NCI-H345 treated with DMSO at 0.1 percent for 48 hours (cell line): Measurements from ENCODE around the gene SERPIND1.
"Not testable (repeated sequence)": the region's sequence is repeated elsewhere in the genome, so short reads cannot be mapped to it uniquely, and the experiment has no call there.

Source experiments
- DNase-seq: peaks from one replicate; lab custom pipeline; 2025; ENCODE audit not compliant: unreplicated experiment; lab: John Stamatoyannopoulos, UW

SERPIND1 gene

DNA sequence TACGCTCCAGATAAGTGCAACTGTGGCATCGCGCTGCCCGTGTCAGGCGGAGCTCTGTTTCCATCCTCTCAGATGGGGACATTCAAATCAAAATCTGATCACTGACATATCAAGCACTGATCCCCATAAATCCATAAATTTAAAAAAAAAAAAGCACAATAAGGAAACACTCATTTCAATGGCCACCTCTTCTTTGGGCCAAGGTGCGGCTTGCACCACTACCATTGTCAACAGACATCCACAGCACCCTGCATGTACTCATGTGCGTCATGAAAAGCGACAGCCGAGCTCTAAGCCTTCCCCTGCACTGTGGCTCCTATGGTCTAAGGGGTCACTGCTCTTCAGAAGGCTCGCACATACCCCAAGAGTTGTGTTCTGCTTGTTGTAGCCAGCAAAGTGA, 26.7 kb upstream of the SERPIND1 start:
- no peak for DNase-seq

DNA sequence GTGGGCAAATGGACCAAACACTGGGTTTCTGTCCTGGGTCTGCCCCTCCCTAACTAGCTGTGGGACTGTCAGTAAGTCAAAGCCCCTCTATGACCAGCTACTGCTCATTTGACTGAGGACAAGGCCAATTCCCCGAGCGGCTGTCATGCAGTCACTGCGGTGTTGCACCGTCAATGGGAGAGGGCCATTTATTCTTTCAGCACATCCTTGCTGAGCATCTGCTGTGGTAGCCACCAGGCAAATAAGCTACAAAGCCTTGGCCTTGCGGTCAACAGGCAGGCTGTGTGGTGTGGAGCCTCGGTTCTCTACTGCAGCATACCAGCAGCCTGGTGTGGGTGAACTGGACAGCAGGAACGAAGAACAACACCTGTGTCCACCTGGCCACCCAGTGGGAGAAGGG, 25.8 kb upstream of the SERPIND1 start:
- no peak for DNase-seq

DNA sequence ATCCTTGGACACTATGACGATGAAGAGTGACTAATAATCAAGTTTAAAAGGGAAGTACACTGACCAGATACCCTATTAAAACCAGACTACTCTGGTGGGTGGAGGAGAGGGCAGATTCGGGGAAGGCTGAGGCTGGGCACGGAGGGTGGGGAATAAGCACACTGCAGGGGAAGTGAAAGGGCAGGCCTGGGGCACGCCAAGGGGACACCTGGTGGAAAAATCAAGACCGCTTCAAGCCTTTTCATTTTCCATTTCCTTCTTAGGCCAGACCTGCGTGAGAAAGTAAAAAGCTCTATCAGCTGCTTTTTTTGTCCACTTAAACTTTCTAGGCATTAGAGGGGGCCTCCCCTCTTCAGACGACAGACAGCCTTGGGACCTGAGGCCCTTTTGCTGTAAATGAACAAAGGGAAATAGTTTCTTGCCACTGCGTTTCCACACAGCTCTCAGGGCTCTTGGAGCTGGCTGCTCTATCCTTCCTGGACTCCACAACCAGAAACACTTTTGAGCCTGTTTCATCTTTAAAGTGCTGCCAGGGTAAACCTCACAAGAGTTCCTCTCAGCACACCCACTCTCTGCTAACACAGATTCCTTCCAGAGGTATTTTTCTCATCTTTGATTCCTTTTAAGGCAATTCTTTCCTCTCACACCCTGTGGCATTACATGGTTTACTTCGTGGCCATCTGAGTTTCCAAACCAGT, 25.0 kb upstream of the SERPIND1 start:
- DNase-seq = no peak

DNA sequence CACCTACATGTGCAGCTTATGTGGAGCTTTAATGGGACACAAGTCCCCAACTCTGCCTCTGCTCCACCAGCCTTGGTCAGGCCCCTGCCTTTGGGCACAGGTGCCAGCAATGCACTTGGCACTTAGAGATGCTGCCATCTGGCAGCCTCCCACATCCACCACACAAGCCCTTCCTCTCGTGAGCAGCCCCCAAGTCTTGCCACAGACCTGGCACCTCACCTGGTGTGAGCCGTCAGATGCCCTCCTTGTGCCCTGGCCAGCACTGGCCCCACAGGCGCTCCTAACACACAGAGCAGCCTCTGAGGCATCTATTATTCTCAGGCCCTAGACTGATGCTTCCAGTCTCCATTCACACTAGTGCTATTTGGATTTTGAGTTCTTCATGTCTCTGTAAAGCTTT, 24.5 kb upstream of the SERPIND1 start:
- no peak for DNase-seq

DNA sequence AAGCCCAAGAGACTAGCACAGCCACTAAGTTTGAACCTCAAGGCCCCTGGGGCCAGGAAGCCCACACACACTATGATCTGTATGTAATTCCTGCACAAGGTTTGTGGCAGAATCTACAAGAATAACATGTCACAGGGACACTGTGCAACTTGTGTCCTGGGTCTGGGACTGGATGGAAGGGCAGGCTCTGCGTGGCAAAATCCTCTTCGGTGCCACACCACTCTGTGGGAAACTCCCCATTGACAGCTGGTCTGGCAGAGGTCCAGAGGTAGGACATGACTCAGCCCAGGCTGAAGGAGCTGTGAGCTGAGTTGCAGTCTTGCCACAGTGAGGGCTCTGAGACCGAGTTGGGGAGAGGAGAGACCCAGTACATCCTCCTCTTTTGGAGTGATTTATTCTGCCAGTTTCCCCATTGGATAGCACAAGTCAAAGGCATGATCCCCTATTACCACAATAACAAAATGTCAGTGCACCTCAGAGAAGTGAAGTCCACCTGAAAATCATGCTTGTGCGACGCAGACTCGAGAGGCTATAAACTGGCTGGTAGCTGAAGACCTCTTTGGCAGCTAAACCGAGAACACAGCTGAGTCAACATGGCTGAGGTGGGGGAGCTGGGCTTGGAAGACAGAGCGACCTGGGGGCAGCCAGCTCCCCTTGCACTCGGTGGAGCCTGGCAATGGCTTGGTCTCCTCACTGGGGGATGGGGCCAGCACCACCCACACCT, 23.3 kb upstream of the SERPIND1 start:
- no peak for DNase-seq

DNA sequence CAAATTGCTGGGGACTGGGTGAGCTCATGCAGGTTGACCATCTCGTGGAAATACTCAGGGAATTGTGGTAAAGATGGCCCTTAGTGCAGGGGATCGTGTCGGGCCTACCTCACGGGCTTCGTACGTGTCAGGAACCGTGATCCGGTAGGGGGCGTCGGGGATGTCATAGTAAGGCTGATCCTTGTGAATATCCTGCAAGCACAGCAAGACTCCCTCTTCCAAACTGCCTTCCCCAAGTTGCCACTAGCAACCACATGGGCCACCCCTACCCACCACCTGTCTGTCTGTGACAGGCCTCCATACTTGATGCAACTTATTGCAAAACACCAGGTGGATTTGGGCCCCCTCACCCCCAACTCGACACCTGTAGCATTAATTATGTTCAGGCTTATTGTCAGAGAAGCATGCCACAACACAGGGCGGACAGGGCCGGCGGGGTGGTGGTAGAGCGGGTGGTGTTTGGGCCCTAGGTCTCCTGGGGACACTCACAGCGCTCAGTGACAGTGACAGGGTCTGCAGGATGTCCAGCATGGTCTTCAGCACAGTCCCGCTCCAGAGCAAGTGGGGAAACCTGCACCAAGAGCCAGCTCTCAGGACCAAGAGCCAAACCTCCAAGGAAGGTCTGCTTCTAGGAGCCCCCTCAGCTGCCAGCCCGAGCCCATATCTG, 22.6 kb upstream of the SERPIND1 start:
- no peak for DNase-seq

DNA sequence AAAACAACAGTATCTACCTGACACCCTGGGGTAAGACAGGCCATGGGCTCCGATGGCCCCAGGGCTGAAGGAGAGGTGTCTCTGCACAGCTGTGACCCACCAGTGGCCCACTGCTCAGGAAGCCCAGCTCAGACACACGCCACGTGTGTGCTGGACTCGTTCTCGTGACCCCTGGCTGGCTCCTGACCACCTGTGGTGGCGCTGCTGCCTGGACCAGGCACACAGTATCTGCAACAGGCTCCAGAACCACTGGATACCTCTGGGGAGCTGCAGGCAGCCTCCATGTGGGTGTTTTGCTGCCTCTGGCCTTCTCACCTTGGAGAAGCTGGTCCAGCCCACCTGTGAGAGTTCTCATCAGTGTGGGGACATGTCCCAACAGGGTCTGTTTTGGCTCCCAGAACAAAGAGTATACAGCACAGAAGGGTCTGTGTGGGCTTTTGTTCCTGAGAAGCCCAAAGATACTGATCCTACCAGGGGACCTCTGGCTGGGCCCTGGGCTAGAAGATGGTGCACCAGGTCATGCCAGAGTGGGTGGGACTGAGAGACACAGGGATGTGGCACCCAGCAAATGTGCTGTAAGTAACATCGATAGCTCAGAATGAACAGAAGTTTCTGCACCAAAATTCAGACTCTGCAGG, 21.7 kb upstream of the SERPIND1 start:
- DNase-seq = no peak

DNA sequence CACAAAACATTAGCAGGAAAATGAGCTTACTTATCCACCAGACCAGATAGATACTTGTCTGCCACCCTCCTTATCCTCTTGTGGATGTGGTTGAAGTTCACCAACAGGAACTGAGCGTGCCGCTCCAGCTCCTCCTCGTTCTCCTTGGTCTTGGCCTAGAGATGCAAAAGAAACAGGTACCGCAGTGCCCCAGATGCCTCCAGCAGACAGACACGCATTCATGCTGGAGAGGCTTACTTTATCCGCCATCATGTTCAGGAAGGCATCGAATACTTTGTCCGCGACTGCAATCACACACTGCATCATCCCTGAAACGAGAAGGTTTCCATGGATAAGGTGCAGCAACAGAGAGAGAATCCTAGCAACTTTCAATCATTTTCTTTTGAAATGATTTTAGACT, 21.0 kb upstream of the SERPIND1 start:
- no peak for DNase-seq

DNA sequence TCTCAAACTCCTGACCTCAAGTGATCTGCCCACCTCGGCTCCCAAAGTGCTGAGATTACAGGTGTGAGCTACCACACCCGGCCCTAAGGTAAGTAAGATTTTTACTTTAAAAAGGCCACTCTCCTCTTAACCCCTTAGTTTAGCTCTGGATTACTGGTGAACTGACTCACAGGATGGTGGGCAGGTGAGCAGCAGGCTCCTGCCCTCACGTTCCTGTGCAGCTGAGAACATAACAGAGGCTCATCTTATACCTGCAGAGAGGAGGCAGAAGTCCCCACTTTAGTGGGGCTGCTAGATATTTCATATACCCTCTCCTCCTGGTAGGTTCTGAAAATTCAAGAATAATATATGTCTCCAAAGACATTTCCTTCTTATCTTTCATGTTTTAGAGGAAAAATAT, 17.1 kb upstream of the SERPIND1 start:
- no peak for DNase-seq

DNA sequence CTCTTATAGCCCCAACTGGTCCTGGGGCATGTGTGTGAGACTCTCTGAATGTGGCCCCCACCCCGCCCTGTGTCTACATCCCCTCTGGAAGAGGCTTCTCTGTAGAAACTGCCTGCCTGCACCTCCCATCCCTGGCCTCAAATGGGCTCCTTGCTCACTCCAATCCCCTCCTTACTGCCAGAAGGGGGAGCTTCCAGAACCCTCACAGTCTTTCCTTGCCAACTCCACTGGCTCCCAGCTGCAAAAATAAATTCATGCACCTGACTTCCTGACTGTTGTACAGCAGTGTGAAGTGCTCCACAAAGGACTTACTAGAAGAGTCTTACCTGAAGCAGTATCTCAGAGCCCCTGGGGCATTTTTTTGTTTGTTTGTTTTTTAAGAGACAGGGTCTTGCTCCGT, 15.2 kb upstream of the SERPIND1 start:
- no peak for DNase-seq

DNA sequence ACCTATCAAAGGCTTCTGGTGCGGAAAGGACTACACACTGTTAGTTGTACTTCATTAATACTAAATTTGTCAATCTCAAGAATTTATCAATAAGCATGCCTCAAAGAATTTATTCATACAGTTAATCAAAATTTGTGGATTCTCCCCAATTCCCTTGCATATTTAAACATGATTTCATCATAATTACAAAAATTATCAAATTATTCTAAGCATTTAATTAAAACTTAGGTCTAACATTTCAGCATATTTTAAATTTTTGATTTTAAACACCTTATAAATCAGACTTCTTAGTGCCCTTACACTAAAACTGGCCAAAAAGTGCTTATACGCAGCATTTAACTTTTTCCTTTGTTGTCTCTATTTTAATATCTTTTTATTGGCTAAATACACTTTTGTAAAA, 13.8 kb upstream of the SERPIND1 start:
- no peak for DNase-seq

DNA sequence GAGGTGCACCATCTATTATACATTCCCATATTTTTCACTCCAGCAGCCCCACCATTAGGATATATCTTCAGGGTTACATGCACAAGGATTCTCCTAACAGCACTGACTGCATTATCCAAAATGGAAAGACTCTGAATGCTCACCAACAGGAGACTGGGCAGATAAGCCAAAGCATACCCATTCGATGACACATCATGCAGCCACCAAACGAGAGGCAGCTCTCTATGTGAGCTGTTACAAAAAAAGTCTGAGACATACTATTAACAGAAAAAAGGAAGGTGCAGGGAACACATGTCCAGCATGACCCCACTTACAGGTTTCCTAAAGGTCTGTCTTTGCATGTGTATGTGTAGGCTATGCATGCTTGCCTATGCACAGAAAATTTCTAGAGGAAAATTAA, 12.4 kb upstream of the SERPIND1 start:
- DNase-seq = no peak

DNA sequence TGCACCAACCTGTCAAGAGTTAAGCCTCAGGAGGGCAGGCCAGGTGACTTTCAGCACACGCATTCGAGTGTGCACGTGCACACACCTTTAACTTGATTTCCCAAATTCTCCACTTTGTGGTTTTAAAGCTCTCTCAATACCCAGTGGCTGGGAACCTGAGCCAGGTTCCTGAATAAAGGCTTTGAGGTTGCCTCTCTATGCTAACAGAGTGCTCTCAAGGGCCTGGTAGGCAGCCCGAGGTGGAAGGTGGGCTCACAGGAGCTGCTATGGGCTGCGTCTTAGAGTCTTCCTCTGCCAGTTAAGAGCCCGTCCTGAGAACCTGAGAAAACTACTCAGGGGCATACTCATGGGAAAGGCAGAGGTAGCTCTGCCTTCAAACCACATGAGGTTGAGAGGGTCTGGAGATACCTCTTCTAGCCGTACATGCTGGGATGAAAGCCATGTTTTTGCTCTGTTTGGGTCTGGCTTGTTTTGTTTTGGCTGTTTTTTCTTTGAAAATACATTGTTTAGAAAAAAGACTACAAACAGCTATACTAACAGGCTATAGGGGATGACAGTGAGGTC, 11.6 kb upstream of the SERPIND1 start:
- no peak for DNase-seq

DNA sequence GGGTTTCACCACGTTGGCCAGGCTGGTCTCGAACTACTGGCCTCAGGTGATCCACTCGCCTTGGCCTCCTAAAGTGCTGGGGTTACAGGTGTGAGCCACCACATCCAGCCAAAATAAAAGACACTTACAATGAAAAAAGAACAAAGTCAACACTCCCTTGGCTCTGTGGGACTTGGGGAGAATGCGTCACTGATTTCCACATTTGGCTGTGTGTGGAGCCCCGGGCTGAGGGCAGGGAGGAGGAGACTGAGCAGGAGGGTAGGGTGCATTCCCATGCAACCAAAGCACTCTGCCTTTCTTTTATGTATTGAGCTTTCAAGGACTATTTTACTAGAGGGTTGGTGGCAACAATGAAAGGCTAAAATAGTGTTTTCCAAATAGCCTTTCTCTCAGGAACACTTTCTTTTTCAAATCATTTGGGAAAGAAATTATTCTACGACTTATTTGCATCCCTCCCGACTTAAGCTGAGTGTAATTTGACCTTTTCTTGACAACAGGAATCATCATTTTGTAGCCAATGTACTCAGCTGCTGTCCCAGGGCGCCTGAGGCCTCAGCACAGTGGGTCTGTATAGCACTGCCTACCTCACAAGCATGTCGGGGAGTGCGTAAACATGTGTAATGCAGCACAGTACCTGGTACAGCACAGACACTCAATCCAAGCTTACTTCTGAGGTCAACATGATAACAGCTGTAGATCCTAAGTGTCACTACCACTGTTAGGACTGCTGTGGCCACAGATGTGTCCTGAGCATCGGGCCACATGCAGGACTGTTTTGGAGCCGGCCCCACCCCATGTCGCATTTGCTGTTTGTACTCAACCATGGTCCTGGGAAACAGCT, 10.1 kb upstream of the SERPIND1 start:
- no peak for DNase-seq

DNA sequence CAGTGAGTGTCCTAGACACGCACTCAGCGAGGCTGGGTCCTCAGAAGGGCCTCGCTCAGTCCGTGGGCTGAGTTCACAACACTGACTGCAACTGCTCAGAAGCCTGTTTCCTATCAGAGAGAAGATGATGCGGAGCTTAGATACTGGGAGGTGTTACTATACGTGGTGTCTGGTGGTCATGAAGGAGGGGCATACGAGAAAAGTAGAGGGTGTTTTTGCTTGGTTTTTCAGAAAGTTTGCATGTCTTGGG, 9.5 kb upstream of the SERPIND1 start:
- no peak for DNase-seq

DNA sequence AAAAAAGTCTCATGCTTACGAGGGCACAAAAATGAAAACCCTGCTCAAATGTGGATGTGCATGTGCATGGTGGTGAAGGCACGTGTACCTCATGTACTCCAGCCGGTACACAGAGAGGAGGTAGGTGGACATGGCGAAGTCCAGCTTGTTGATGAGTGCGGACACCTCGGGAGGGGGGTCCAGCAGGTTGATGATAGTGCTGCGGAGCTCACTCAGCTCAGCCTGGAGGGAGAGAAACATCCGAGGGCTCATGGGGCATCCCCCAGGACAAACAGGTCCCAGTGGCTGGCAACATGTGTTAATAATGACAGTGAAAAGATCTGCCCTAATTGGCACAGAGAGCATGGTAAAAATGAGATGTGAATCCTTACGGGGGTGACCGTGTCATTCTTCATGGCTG, 9.2 kb upstream of the SERPIND1 start:
- DNase-seq = no peak

DNA sequence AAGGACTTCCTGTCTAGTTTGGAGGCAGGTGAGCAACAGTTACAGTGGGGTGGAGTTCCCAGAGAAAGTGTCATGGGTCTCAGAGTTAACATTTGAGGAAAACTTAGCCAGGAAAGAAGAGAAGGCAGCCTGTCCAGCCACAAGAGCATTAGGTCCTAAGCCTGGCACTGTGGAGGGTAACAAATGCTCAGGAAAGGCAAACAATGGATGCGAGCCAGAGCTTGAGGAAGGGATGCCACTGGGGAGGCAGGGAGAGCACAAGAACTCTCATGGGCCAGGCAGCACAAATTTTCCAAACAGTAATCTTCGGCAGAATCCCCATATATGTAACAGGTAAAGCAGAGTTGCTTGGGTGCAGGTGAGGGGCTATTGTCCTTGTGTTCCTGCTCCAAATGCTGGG, 8.0 kb upstream of the SERPIND1 start:
- DNase-seq = no peak

DNA sequence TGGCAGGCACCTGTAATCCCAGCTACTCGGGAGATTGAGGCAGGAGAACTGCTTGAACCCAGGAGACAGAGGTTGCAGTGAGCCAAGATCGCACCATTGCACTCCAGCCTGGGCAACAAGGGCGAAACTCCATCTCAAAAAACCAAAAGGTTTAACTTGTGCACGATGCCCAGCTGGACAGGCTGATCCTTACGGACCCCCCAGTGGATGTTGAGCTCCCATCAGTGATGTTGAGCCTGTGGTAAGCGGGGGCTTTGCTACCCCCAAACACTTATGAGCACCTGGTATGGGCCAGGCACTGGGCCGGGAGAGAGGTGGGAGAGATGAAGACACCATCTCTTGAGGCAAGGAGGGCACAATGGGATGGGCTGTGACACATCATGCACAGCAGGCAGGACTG, 7.4 kb upstream of the SERPIND1 start:
- no peak for DNase-seq

DNA sequence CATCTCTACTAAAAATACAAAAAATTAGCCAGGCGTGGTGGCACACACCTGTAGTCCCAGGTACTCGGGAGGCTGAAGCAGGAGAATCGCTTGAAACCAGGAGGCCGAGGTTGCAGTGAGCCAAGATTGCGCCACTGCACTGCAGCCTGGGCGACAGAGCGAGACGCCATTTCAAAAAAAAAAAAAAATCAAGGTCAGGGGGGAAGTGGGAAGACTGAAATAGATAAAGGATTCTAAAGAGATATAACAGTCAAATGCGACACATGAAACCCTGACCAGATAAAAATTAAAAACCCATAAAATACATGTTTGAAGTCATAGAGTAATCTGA, 4.5 kb upstream of the SERPIND1 start:
- not testable (repeated sequence) for DNase-seq

DNA sequence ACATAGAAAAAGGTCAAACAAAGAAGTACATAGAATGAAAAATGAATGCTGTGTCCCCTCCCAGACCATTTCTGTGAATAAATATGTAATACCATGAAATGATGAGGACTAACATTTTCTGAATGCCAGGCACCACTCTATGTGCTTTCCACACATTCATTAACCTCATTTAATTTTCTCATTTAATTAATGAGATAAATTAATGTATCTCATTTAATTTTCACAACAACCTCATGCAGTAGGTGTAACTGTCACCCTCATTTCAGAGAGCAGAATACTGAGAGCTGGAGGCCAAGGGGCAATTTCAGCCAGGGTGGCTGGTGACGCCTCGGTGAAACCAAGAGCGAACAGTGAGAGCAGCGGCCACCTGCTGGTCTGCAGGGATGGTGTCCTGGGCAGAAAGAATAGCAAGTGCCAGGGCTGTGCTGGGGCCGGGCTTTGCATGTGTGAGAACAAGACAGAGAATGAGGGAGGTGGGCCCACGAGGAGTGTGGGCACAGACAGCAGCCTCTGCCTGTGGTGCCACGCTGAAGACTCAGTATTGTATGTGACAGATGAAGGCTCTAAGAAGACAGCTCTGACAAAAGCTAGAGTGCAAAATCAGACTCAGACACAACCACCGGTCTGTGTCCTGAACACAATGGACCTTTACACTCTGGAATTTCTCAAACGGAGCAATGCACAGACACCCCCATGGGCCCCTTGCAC, 1.8 kb upstream of the SERPIND1 start:
- no peak for DNase-seq

DNA sequence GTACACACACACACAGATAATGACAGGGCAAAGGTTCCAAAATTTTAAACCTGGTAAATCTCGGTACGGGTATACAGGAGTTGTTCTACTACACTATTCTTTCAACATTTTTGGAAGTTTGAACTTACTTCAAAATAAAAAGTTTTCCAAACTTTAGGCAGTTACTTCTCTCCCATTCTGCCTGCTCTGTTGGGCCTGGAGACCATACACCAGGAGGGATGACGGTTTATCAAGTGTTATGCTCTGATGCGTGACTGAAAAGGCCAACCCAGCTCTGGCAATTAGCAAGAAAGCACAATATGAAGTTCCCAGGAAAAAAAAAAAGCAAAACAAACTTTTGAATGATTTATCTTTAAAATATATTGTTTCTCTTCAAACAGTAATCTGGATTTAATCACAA, 969 bp downstream of the SERPIND1 start:
- DNase-seq = no peak
